PC-9 (cell line): ENCODE measurements around the gene VAPB.

Experiments used
- CTCF ChIP-seq: fragments of 200-600 bp; sonication (generic); conservative IDR thresholded peaks from 2 replicates; pipeline ENCODE4 v1.6.1; 2017; ENCODE audit warnings: mixed run types, antibody characterized with exemption, mild to moderate bottlenecking, moderate library complexity
- EZH2 ChIP-seq: fragments of 200-600 bp; sonication (generic); IDR thresholded peaks from 2 replicates; pipeline ENCODE4 v1.8.0; 2017; ENCODE audit warnings: antibody characterized with exemption, low read depth

- TF ChIP-seq CTCF (no peak), EZH2 (no peak)
Observed at GRCh38 chr20:58464838-58465237, 75.8 kb downstream of the VAPB start.
